Measurements from ENCODE around the gene WHRN. TPM values are rescaled to one million over a fixed set of nuclear protein-coding genes. Genes with fewer than 3 reads are reported as not detected.

Gene WHRN
- polyA plus RNA-seq, 1 donor (not counting 4 experiments of a cell fraction or from before 2014, with no cell fraction given), result 1.2 TPM

DNA sequence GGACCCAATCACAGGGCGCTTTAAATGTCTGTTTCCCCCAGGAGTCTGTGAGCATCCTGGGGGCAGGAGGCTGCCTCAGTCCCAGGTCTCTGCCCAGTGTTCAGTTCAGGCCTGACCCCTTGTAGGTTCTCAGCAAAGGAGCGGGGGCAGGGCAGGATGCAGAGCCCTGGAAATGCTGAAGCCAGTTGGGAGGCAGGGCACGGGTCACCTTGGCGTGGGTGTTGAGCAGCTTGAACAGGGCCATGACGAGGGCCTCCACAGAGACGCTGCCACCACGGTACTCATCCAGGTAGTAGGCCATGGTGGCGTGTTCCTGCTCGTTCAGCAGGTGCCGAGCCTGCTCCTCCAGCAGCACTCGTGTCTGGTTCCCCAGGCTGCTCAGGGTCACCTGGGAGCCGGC lies 81.1 kb downstream of the WHRN start:
- no peaks in the 10 kb centered on the region for H4K20me1 ChIP-seq (ENCODE audit: control insufficient read depth, extremely low read depth, insufficient read depth, low read length)
- no peaks in the 10 kb centered on the region for H3K27me3 ChIP-seq (ENCODE audit: control insufficient read depth, extremely low read depth, insufficient read depth, low read length)
- no peak overlapping the region for H3K4me3 ChIP-seq (ENCODE audit: control insufficient read depth in 2 of 3, extremely low read depth in 1 of 3, insufficient read depth in 2 of 3, low read depth in 1 of 3, low read length in 3 of 3)
- no peaks in the 10 kb centered on the region for H3K9me3 ChIP-seq (ENCODE audit: control insufficient read depth, low read depth, low read length)
- no peaks in the 10 kb centered on the region for H3K4me1 ChIP-seq (ENCODE audit: control insufficient read depth, extremely low read depth, insufficient read depth, low read length)
- H3K79me2 ChIP-seq (ENCODE audit: control insufficient read depth, insufficient read depth, low read length), result no peaks in the 10 kb centered on the region
- dilution Hi-C loops (cut with MboI; ENCODE audit: extremely low pct_ligation_motif_present, low sequenced_read_pairs), result no loop called here
- no peaks in the 10 kb centered on the region for H3K36me3 ChIP-seq (ENCODE audit: control insufficient read depth in 2 of 2, extremely low read depth in 1 of 2, insufficient read depth in 2 of 2, low read length in 2 of 2)
- no peak overlapping the region for H3K27ac ChIP-seq (ENCODE audit: control insufficient read depth, insufficient read depth, low read length)
- no peak overlapping the region for H3K4me2 ChIP-seq (ENCODE audit: control insufficient read depth, extremely low read depth, insufficient read depth, low read depth, low read length)
- DNase-seq (ENCODE audit: low read depth, low spot score) (no peak), FAIRE-seq (no peak)
- no peak overlapping the region for H2AFZ ChIP-seq (ENCODE audit: control insufficient read depth, low read length)
- no peak overlapping the region for H3K9ac ChIP-seq (ENCODE audit: control insufficient read depth, extremely low read depth, insufficient read depth, low read length)
- TF ChIP-seq, protein P1, sequence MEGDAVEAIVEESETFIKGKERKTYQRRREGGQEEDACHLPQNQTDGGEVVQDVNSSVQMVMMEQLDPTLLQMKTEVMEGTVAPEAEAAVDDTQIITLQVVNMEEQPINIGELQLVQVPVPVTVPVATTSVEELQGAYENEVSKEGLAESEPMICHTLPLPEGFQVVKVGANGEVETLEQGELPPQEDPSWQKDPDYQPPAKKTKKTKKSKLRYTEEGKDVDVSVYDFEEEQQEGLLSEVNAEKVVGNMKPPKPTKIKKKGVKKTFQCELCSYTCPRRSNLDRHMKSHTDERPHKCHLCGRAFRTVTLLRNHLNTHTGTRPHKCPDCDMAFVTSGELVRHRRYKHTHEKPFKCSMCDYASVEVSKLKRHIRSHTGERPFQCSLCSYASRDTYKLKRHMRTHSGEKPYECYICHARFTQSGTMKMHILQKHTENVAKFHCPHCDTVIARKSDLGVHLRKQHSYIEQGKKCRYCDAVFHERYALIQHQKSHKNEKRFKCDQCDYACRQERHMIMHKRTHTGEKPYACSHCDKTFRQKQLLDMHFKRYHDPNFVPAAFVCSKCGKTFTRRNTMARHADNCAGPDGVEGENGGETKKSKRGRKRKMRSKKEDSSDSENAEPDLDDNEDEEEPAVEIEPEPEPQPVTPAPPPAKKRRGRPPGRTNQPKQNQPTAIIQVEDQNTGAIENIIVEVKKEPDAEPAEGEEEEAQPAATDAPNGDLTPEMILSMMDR (optimal IDR thresholded peaks at IDR 0.05 in 1 of 3, IDR thresholded peaks at IDR 0.05 in 1 of 3, conservative IDR thresholded peaks at IDR 0.05 in 1 of 3; ENCODE audit: extremely low read depth in 1 of 3, insufficient read depth in 2 of 3, low read length in 3 of 3), result no peak
- no peak for TF ChIP-seq EZH2 (IDR thresholded peaks at IDR 0.05; ENCODE audit: low read length)
- H3K9me1 ChIP-seq (ENCODE audit: control insufficient read depth, extremely low read depth, insufficient read depth, low read length), result no peaks in the 10 kb centered on the region

DNA sequence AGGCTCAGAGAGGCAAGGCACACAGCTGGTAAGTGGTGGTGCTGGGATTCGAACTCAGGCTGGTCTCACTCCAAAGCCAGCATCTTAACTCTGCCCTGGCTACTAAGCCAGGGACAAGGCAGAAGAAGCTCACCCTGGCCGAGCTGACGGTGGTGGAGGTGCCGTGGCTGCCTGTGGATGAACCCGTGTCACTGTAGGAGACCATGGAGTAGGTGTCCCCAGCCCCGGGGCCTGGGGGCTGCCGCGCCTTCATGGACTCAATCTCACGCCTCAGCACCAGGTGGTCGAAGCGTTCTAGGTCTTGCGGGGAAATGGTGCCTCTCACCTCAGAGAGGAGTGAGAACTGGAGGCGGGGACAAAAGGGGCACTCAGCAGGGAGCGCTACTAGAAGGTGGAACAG lies 82.1 kb downstream of the WHRN start:
- Histone ChIP-seq H2AFZ (ENCODE audit: control insufficient read depth, low read length) (no peak overlapping the region), H3K9ac (ENCODE audit: control insufficient read depth, extremely low read depth, insufficient read depth, low read length) (no peak overlapping the region), H3K4me1 (ENCODE audit: control insufficient read depth, extremely low read depth, insufficient read depth, low read length) (no peaks in the 10 kb centered on the region), H3K9me3 (ENCODE audit: control insufficient read depth, low read depth, low read length) (no peaks in the 10 kb centered on the region), H4K20me1 (ENCODE audit: control insufficient read depth, extremely low read depth, insufficient read depth, low read length) (no peaks in the 10 kb centered on the region), H3K27me3 (ENCODE audit: control insufficient read depth, extremely low read depth, insufficient read depth, low read length) (no peaks in the 10 kb centered on the region), H3K27ac (ENCODE audit: control insufficient read depth, insufficient read depth, low read length) (no peak overlapping the region), H3K79me2 (ENCODE audit: control insufficient read depth, insufficient read depth, low read length) (no peaks in the 10 kb centered on the region), H3K4me3 (ENCODE audit: control insufficient read depth in 2 of 3, extremely low read depth in 1 of 3, insufficient read depth in 2 of 3, low read depth in 1 of 3, low read length in 3 of 3) (no peak overlapping the region), H3K36me3 (ENCODE audit: control insufficient read depth in 2 of 2, extremely low read depth in 1 of 2, insufficient read depth in 2 of 2, low read length in 2 of 2) (no peaks in the 10 kb centered on the region), H3K9me1 (ENCODE audit: control insufficient read depth, extremely low read depth, insufficient read depth, low read length) (no peaks in the 10 kb centered on the region), H3K4me2 (ENCODE audit: control insufficient read depth, extremely low read depth, insufficient read depth, low read depth, low read length) (no peak overlapping the region)
- FAIRE-seq, result no peak
- dilution Hi-C loops (cut with MboI; ENCODE audit: extremely low pct_ligation_motif_present, low sequenced_read_pairs), result no loop called here
- DNase-seq (ENCODE audit: low read depth, low spot score), result no peak
- TF ChIP-seq, protein P1 (optimal IDR thresholded peaks at IDR 0.05 in 1 of 3, IDR thresholded peaks at IDR 0.05 in 1 of 3, conservative IDR thresholded peaks at IDR 0.05 in 1 of 3; ENCODE audit: extremely low read depth in 1 of 3, insufficient read depth in 2 of 3, low read length in 3 of 3), result no peak
- TF ChIP-seq EZH2 (IDR thresholded peaks at IDR 0.05; ENCODE audit: low read length), result no peak

Data from keratinocyte (primary cell).